ENCODE results near the gene TMEM98. TPM values are rescaled to one million over a fixed set of nuclear protein-coding genes. Genes with fewer than 3 reads are reported as not detected.

Gene TMEM98
- 65.9 and 170 TPM in 2 replicates for total RNA-seq

GRCh38 chr17:32927724-32928585, at the start of gene TMEM98:
TMEM98 (plus strand) TSS chr17:32928153; CDS start chr17:32931529, 3,376 bp downstream.

Other genes with a start within 250 kb of the TMEM98 start
- gene MYO1D, start 51.0 kb upstream of the TMEM98 start, total RNA-seq: 21.7 and 45.7 TPM in 2 replicates
- gene SPACA3, start 63.7 kb downstream of the TMEM98 start, total RNA-seq: not detected in 2 replicates

All from endothelial cell of coronary artery (primary cell).